Lung (tissue), 12 donors: Measurements from ENCODE around the gene ANKRD44. TPM values are rescaled to one million over a fixed set of nuclear protein-coding genes. Genes with fewer than 3 reads are reported as not detected.

Experiments
- ATAC-seq: fragments of 200-7000 bp; cut with Tn5 transposase; one replicate; pipeline ENCODE4 v1.9.1; 2020; ENCODE audit warnings: moderate number of reproducible peaks; ENCODE audit not compliant: insufficient read depth, low FRiP score
- DNase-seq, 3 donors: peaks; one replicate each; pipeline ENCODE4 v3.0.0-alpha.2; 2013 to 2017
- H3K27ac ChIP-seq, 2 donors: one replicate each; pipeline ENCODE4 v1.5.1; 2013; ENCODE audit warnings: mild to moderate bottlenecking in 2 of 2, moderate library complexity in 2 of 2, control low read depth in 1 of 2, inconsistent platforms in 1 of 2, low read depth in 1 of 2, low read length in 1 of 2
- H3K27me3 ChIP-seq, 3 donors: one replicate each; pipeline ENCODE4 v1.5.1; 2013; ENCODE audit warnings: low read length in 2 of 3; ENCODE audit not compliant: control insufficient read depth in 3 of 3, insufficient read depth in 3 of 3
- H3K36me3 ChIP-seq, 4 donors: one replicate each; pipeline ENCODE4 v1.5.1; 2013; ENCODE audit warnings: low read length in 4 of 4, mild to moderate bottlenecking in 1 of 4, moderate library complexity in 1 of 4; ENCODE audit not compliant: control insufficient read depth in 4 of 4, insufficient read depth in 4 of 4
- H3K4me1 ChIP-seq, 5 donors: one replicate each; pipeline ENCODE4 v1.5.1; 2013; ENCODE audit warnings: low read length in 5 of 5, mild to moderate bottlenecking in 2 of 5, moderate library complexity in 1 of 5; ENCODE audit not compliant: control insufficient read depth in 5 of 5, insufficient read depth in 5 of 5
- H3K4me3 ChIP-seq: one replicate; pipeline ENCODE4 v1.5.1; 2013; ENCODE audit warnings: mild to moderate bottlenecking, control low read depth, moderate library complexity
- H3K9ac ChIP-seq, 2 donors: one replicate each; pipeline ENCODE4 v1.5.1; 2013; ENCODE audit warnings: low read length in 2 of 2, control low read depth in 1 of 2; ENCODE audit not compliant: insufficient read depth in 1 of 2
- H3K9me3 ChIP-seq, 4 donors: one replicate each; pipeline ENCODE4 v1.5.1; 2013; ENCODE audit warnings: low read length in 3 of 4, mild to moderate bottlenecking in 1 of 4, moderate library complexity in 1 of 4; ENCODE audit not compliant: control insufficient read depth in 4 of 4, insufficient read depth in 3 of 4
- WGBS, 2 donors: extraction: QIAGEN DNeasy Blood & Tissue Kit; methylation state at CpG; one replicate each; pipeline ENCODE4 v1.1.7; 2013; 5-methylcytosine and 5-hydroxymethylcytosine counted together
- polyA plus RNA-seq, 2 donors: library from polyadenylated mRNA; stranded (reverse); fragments of 200-250 nt; gene quantifications; one replicate each; pipeline ENCODE4 v1.2.1, GENCODE V29; 2013
- total RNA-seq, 2 donors: library from RNA; depleted of rRNA in 1 of 2; stranded (reverse); fragments of >200 nt in 1 of 2; gene quantifications; one replicate each; pipeline ENCODE4 v1.2.1, GENCODE V29; 2014 to 2021
- TF ChIP-seq, protein P1 (sequence below): IDR thresholded peaks from 2 replicates; pipeline ENCODE4 v1.5.1; 2012; ENCODE audit warnings: mild to moderate bottlenecking; ENCODE audit errors: control extremely low read depth, extremely low read depth
- donor health status: control.
- donor health status: control.
- donor health status: Bipolar disorder and iron deficiency.
- donor health status: healthy.
- donor health status: DM: yes; HTN: yes; CAD: no.

The ANKRD44 gene
- total and polyA plus RNA-seq, 4 donors, result 7.1 to 73.8 (median 20.3) TPM

DNA sequence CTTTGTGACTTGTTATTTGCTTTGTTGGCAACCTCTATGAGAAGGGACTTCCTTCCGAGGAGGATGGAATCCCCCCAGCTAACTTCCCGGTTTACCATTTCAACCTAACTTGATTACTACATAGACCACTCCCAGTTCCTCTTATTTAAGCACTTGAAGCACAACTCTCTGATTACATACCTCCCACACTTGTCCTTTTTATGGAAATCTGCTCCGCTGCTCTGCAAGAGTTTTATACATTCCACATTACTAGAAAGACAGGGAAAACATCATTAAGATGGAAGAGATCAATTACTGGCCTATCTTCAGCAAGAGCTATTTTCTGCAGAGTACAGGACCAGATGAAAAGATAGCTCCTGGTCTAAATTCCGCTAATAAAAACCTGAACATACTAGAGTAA, 224.1 kb downstream of the ANKRD44 start:
- H3K4me3 ChIP-seq, result no peak overlapping the region
- 46 to 47% methylated on average over 4 of the region's 4 CpGs for WGBS, 2 donors
- no peaks in the 10 kb centered on the region for H3K9me3 ChIP-seq
- ATAC-seq (no peak), DNase-seq (no peak)
- TF ChIP-seq, protein P1, sequence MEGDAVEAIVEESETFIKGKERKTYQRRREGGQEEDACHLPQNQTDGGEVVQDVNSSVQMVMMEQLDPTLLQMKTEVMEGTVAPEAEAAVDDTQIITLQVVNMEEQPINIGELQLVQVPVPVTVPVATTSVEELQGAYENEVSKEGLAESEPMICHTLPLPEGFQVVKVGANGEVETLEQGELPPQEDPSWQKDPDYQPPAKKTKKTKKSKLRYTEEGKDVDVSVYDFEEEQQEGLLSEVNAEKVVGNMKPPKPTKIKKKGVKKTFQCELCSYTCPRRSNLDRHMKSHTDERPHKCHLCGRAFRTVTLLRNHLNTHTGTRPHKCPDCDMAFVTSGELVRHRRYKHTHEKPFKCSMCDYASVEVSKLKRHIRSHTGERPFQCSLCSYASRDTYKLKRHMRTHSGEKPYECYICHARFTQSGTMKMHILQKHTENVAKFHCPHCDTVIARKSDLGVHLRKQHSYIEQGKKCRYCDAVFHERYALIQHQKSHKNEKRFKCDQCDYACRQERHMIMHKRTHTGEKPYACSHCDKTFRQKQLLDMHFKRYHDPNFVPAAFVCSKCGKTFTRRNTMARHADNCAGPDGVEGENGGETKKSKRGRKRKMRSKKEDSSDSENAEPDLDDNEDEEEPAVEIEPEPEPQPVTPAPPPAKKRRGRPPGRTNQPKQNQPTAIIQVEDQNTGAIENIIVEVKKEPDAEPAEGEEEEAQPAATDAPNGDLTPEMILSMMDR, result no peak
- no peak overlapping the region for H3K9ac ChIP-seq
- H3K27me3 ChIP-seq, result no peaks in the 10 kb centered on the region
- peaks cover 0 to 11% (median 2%) of the 10 kb centered on the region in 4 donors for H3K36me3 ChIP-seq
- H3K4me1 ChIP-seq, result peaks cover 0 to 2% (median 0%) of the 10 kb centered on the region in 5 donors
- H3K27ac ChIP-seq, result no peak overlapping the region

- Histone ChIP-seq H3K36me3 (peaks cover 0 to 7% (median 3%) of the 10 kb centered on the region in 4 donors), H3K4me3 (no peak overlapping the region), H3K27ac (no peak overlapping the region), H3K9ac (no peak overlapping the region), H3K9me3 (no peaks in the 10 kb centered on the region), H3K27me3 (no peaks in the 10 kb centered on the region), H3K4me1 (peaks cover 0 to 3% (median 0%) of the 10 kb centered on the region in 5 donors)
- ATAC-seq (no peak), DNase-seq (no peak)
- WGBS, 2 donors, result 98 to 99% methylated on average over 5 of the region's 5 CpGs
- TF ChIP-seq, protein P1, result no peak
Measured at GRCh38 chr2:197085665-197086064, 224.9 kb downstream of the ANKRD44 start.

GRCh38 chr2:197081294-197081693, 229.3 kb downstream of the ANKRD44 start:
- DNase-seq (no peak), ATAC-seq (no peak)
- TF ChIP-seq, protein P1, result no peak
- Histone ChIP-seq H3K27ac (no peak overlapping the region), H3K9ac (no peak overlapping the region), H3K27me3 (no peaks in the 10 kb centered on the region), H3K36me3 (peaks cover 0 to 17% (median 6%) of the 10 kb centered on the region in 4 donors), H3K4me3 (no peak overlapping the region), H3K4me1 (peaks cover 0 to 5% (median 0%) of the 10 kb centered on the region in 5 donors), H3K9me3 (no peaks in the 10 kb centered on the region)
- WGBS, 2 donors, result 58 to 70% methylated on average over 4 of the region's 4 CpGs
